ENCODE measurements around the gene STX17.

The STX17 gene

GRCh38 chr9:99863955-99864354 lies 42.5 kb upstream of the STX17 start:
- H3K9me3 ChIP-seq (ENCODE audit: control insufficient read depth, low read length): no peaks in the 10 kb centered on the region
- H3K4me2 ChIP-seq (ENCODE audit: low read length): no peak overlapping the region
- H3K27me3 ChIP-seq (ENCODE audit: control insufficient read depth, insufficient read depth, low read length): no peaks in the 10 kb centered on the region
- H3K79me2 ChIP-seq: no peaks in the 10 kb centered on the region
- TF ChIP-seq, protein P1, sequence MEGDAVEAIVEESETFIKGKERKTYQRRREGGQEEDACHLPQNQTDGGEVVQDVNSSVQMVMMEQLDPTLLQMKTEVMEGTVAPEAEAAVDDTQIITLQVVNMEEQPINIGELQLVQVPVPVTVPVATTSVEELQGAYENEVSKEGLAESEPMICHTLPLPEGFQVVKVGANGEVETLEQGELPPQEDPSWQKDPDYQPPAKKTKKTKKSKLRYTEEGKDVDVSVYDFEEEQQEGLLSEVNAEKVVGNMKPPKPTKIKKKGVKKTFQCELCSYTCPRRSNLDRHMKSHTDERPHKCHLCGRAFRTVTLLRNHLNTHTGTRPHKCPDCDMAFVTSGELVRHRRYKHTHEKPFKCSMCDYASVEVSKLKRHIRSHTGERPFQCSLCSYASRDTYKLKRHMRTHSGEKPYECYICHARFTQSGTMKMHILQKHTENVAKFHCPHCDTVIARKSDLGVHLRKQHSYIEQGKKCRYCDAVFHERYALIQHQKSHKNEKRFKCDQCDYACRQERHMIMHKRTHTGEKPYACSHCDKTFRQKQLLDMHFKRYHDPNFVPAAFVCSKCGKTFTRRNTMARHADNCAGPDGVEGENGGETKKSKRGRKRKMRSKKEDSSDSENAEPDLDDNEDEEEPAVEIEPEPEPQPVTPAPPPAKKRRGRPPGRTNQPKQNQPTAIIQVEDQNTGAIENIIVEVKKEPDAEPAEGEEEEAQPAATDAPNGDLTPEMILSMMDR (IDR thresholded peaks at IDR 0.05): no peak
- no peak overlapping the region for H3K27ac ChIP-seq
- no peaks in the 10 kb centered on the region for H3K4me1 ChIP-seq
- no peaks in the 10 kb centered on the region for H3K36me3 ChIP-seq (ENCODE audit: control insufficient read depth, insufficient read depth, low read length)
- no peak overlapping the region for H3K9ac ChIP-seq
- no peak overlapping the region for H3K4me3 ChIP-seq (ENCODE audit: low read depth, low read length)
- no peak overlapping the region for H2AFZ ChIP-seq

- H3K27ac ChIP-seq: no peak overlapping the region
These were observed 40.1 kb upstream of the STX17 start for GRCh38 chr9:99866398-99866797.

DNA sequence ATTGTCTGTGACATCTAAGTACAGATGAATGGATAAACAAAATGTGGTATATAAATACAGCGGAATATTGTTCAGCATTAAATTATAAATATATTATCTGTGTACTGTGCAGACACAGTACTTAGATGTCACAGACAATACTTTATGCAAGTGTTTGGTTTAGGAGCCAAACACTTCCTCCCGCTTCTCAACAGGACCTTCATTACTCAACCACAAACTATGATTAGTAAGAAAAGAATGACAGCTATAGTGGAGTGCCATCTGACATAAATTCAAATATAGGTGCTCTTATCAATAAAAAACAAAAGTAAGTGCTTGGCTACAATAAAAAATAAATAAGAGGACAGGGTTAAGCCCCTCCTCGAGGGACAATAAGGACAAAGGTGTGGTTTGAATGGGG lies 38.9 kb upstream of the STX17 start:
- no peak overlapping the region for H2AFZ ChIP-seq
- no peak overlapping the region for H3K27ac ChIP-seq
- H3K9me3 ChIP-seq (ENCODE audit: control insufficient read depth, low read length): no peaks in the 10 kb centered on the region
- TF ChIP-seq, protein P1 (IDR thresholded peaks at IDR 0.05): no peak
- H3K9ac ChIP-seq: no peak overlapping the region
- H3K4me2 ChIP-seq (ENCODE audit: low read length): no peak overlapping the region
- no peaks in the 10 kb centered on the region for H3K36me3 ChIP-seq (ENCODE audit: control insufficient read depth, insufficient read depth, low read length)
- H3K27me3 ChIP-seq (ENCODE audit: control insufficient read depth, insufficient read depth, low read length): no peaks in the 10 kb centered on the region
- H3K4me3 ChIP-seq (ENCODE audit: low read depth, low read length): no peak overlapping the region
- no peaks in the 10 kb centered on the region for H3K4me1 ChIP-seq
- H3K79me2 ChIP-seq: no peaks in the 10 kb centered on the region

More at GRCh38 chr9:99866398-99866797, 40.1 kb upstream of the STX17 start:
- no peaks in the 10 kb centered on the region for H3K9me3 ChIP-seq (ENCODE audit: control insufficient read depth, low read length)
- no peaks in the 10 kb centered on the region for H3K27me3 ChIP-seq (ENCODE audit: control insufficient read depth, insufficient read depth, low read length)
- no peaks in the 10 kb centered on the region for H3K4me1 ChIP-seq
- H3K9ac ChIP-seq: no peak overlapping the region
- no peak overlapping the region for H2AFZ ChIP-seq
- TF ChIP-seq, protein P1 (IDR thresholded peaks at IDR 0.05): no peak
- H3K36me3 ChIP-seq (ENCODE audit: control insufficient read depth, insufficient read depth, low read length): no peaks in the 10 kb centered on the region
- no peak overlapping the region for H3K4me3 ChIP-seq (ENCODE audit: low read depth, low read length)
- no peaks in the 10 kb centered on the region for H3K79me2 ChIP-seq
- no peak overlapping the region for H3K4me2 ChIP-seq (ENCODE audit: low read length)

GRCh38 chr9:99867968-99868367 lies 38.5 kb upstream of the STX17 start:
- Histone ChIP-seq H3K9me3 (ENCODE audit: control insufficient read depth, low read length) (no peaks in the 10 kb centered on the region), H3K27me3 (ENCODE audit: control insufficient read depth, insufficient read depth, low read length) (no peaks in the 10 kb centered on the region)
- TF ChIP-seq, protein P1 (IDR thresholded peaks at IDR 0.05): no peak

DNA sequence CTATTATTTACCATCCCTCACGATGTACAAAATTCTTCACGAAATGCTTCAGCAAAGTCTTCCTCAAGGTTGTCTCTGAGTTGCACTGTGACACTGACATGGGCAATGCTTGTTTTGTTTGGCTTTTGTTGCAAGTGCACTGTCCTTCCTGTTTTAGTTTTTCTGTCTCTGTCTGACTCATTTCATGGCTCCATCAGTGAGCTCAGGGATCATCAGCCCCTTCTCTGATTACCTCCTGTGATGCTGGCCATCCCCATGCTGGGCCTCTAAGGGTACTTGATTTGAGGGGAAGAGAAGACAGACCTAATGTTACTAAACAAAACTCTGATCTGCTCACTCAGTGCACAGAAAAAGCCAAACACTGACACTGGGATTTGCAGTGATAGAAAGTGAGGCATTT lies 37.6 kb upstream of the STX17 start:
- H2AFZ ChIP-seq: no peak overlapping the region
- H3K27ac ChIP-seq: no peak overlapping the region
- H3K4me3 ChIP-seq (ENCODE audit: low read depth, low read length): no peak overlapping the region
- no peak overlapping the region for H3K4me2 ChIP-seq (ENCODE audit: low read length)
- H3K79me2 ChIP-seq: no peaks in the 10 kb centered on the region
- H3K36me3 ChIP-seq (ENCODE audit: control insufficient read depth, insufficient read depth, low read length): no peaks in the 10 kb centered on the region
- H3K9me3 ChIP-seq (ENCODE audit: control insufficient read depth, low read length): no peaks in the 10 kb centered on the region
- H3K4me1 ChIP-seq: no peaks in the 10 kb centered on the region
- TF ChIP-seq, protein P1 (IDR thresholded peaks at IDR 0.05): no peak
- H3K9ac ChIP-seq: no peak overlapping the region
- no peaks in the 10 kb centered on the region for H3K27me3 ChIP-seq (ENCODE audit: control insufficient read depth, insufficient read depth, low read length)

More at GRCh38 chr9:99867968-99868367, 38.5 kb upstream of the STX17 start:
- Histone ChIP-seq H3K9ac (no peak overlapping the region), H3K27ac (no peak overlapping the region), H3K79me2 (no peaks in the 10 kb centered on the region), H3K4me1 (no peaks in the 10 kb centered on the region), H2AFZ (no peak overlapping the region), H3K4me3 (ENCODE audit: low read depth, low read length) (no peak overlapping the region), H3K36me3 (ENCODE audit: control insufficient read depth, insufficient read depth, low read length) (no peaks in the 10 kb centered on the region), H3K4me2 (ENCODE audit: low read length) (no peak overlapping the region)
